Coronary artery (tissue), 2 donors: ENCODE data around the gene TNRC6B.

Experiments used
- DNase-seq: peaks from one replicate; pipeline ENCODE4 v3.0.0-alpha.2; 2017; ENCODE audit warnings: low spot score
- H3K27ac ChIP-seq, 2 donors: fragments of 200-600 bp; sonication (generic); one replicate each; pipeline ENCODE4 v1.5.1; 2016 to 2019
- H3K4me3 ChIP-seq: fragments of 200-600 bp; sonication (generic); 2 replicates; pipeline ENCODE4 v1.5.1; 2016; ENCODE audit warnings: mild to moderate bottlenecking, moderate library complexity
- TF ChIP-seq, protein P1 (sequence below): fragments of 200-600 bp; sonication (generic); IDR thresholded peaks from one replicate; pipeline ENCODE4 v1.5.1; 2019; ENCODE audit warnings: antibody characterized with exemption

Gene TNRC6B

DNA sequence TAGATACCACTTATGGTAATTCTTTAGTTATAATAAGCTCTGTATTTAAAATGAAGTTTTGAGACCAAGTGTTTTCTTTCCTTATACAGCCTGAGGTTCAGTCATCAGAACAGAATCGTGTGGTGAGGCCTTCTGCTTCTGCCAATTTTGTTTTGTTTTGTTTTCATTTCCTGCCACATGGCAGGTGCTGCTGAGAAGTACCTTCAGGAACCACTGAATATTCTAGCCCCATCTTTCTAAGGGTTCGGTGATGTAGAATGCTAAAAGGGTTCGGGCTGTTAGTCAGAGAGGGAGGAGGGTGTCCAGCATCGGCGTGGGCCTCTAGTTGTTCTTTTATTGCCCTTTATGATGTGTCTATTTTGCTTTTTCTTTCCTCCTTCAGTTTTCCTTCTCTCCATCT, 25.8 kb downstream of the TNRC6B start:
- no peak for DNase-seq
- Histone ChIP-seq H3K4me3 (no peak overlapping the region), H3K27ac (peak overlapping the region in 1 of 2 donors; percentile 69)
- TF ChIP-seq, protein P1, sequence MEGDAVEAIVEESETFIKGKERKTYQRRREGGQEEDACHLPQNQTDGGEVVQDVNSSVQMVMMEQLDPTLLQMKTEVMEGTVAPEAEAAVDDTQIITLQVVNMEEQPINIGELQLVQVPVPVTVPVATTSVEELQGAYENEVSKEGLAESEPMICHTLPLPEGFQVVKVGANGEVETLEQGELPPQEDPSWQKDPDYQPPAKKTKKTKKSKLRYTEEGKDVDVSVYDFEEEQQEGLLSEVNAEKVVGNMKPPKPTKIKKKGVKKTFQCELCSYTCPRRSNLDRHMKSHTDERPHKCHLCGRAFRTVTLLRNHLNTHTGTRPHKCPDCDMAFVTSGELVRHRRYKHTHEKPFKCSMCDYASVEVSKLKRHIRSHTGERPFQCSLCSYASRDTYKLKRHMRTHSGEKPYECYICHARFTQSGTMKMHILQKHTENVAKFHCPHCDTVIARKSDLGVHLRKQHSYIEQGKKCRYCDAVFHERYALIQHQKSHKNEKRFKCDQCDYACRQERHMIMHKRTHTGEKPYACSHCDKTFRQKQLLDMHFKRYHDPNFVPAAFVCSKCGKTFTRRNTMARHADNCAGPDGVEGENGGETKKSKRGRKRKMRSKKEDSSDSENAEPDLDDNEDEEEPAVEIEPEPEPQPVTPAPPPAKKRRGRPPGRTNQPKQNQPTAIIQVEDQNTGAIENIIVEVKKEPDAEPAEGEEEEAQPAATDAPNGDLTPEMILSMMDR = no peak

DNA sequence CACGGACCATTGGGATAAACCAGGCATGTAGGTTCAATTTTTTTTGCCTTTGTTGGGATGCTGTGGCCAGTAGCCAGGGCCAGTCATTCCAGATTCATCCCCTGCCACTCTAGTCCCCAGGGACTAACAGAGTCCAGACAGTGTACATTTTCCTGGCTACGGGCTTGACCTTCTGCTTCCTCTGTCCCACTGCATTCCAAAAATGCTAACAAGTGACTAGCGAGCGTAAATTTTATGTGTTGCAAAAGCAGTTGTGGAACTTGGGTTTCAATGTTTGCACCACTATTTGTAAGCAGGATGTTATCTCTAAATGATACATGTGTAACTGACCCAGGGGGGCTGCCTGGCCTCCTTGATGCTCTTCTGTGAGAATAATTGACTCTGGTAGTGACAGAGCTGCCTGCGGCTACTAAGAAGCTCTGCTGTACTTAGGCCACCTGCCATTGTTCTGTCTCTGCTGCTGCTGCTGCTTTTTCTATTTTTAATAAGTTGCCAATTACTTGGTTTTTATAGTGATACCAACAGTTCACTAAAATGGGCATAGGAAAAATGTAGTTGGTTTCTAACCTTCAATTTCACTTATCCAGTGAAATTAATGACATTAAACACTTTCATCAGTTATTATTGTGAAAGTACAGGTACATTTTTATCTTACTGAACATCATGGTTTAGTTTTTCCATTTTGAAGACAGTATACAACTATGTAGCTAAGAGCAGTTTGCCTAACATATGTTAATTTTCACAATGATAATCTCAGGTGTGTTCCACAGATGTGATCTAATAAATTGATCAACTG, 26.8 kb downstream of the TNRC6B start:
- peak overlapping the region; percentile 11 to 69 for H3K27ac ChIP-seq
- TF ChIP-seq, protein P1 = no peak
- no peak for DNase-seq
- H3K4me3 ChIP-seq = peak overlapping the region; percentile 45

DNA sequence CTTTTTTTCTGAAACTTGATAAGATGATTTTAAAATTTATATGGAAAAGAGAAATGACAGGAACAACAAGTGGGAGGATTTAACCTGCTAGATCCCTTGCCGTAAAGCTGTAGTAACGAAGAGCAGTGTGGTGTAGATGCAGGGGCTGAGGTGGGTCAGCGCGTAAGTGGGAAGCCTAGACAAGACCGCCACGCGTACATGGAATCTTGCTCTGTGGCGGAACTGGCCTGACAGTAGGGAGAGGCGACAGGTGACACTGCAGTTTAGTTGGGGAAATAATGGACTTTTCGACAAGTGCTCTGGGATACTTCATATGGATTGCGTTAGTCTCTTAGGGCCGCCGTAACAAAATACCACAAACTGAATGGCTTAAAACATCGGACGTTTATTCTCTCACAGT, 28.8 kb downstream of the TNRC6B start:
- TF ChIP-seq, protein P1 = no peak
- no peak for DNase-seq
- Histone ChIP-seq H3K4me3 (no peak overlapping the region), H3K27ac (no peak overlapping the region)

DNA sequence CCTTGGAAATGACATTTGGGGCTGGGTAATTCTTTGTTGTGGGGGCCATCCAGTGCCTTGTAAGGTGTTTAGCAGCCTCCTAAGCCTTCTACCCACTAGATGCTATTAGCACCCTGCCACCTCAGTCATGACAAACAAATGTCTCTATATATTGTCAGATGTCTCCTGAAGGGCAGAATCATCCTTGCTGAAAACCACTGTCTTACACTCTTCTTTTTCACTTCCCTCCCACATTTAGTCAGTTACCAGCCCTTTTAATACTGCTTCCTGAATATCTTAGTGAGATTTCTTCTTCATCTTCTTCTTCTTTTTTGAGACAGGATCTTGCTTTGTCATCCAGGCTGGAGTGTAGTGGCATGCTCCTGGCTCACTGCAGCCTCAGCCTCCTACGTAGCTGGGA, 33.1 kb downstream of the TNRC6B start:
- no peak for DNase-seq
- TF ChIP-seq, protein P1 = no peak
- Histone ChIP-seq H3K4me3 (no peak overlapping the region), H3K27ac (peak overlapping the region in 1 of 2 donors; percentile 50)

DNA sequence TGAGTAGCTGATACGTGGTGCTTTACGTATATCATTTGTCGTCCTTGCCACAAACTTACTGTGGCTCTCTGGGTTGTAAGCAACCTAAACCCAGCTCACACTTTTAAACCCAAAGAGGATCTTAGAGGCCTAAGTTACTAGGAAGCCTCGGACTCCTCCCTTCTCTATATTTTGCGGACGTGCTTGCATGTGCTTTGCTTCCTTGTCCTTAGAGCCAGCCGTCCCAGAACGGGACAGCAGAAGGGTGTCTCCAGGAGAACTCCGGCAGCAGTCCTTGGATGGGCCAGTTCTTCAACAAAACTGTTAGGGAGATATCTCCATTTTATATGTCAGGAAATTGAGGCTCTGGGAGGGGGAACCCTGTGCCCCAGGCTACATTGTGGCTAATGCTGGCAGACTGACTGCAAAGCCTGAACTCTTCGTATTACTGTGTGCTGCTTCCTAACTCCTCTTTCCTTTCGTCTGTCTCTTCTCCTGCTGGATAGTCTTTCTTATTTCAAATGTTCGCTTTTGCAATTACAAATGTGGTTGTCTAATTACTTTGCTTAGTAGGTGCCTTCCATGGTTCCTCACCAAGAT, 33.8 kb downstream of the TNRC6B start:
- DNase-seq = no peak
- TF ChIP-seq, protein P1 = no peak
- Histone ChIP-seq H3K27ac (peak overlapping the region in 1 of 2 donors; percentile 50), H3K4me3 (no peak overlapping the region)

DNA sequence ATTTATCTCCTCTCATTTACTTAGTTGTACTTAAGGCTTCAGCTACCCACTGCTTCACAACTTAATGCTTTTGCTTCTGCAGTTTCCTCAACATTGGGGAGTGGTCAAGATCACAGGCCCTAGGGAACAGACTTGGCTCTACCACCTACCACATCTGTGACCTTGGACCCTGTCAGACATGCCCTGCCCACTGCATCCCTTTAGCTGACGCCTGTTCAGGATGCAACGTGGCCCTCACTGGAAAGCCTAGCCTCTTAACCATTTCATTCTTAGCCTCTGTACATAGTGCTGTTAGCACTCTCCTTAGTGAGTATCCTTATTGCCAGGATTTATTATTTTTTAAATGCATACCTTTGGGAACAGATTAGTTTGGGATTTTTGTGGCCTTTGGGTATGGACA, 34.4 kb downstream of the TNRC6B start:
- H3K4me3 ChIP-seq = no peak overlapping the region
- no peak for DNase-seq
- TF ChIP-seq, protein P1 = no peak
- peak overlapping the region in 1 of 2 donors; percentile 32 for H3K27ac ChIP-seq

DNA sequence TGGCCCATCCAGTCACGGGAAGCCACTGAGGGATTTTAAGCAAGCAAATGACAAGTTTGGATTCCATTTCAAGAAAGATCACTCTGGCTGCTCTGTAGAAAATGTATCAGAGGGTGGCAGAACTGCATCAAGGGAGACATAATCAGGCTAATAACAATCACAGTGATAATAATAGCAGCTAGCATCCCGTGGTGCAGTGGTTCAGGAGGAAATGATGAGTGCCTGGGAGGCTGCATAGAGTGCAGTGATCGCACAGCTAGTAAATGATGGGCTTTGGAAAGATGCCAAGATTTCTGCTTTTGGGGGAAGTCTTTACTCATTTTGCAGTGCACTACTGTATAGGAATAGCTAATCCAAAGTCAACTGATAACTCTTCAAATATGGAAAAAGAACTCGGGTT, 35.8 kb downstream of the TNRC6B start:
- no peak overlapping the region for H3K4me3 ChIP-seq
- DNase-seq = peak; percentile 17
- no peak overlapping the region for H3K27ac ChIP-seq
- TF ChIP-seq, protein P1 = no peak
